Measurements from ENCODE around the gene GNA15.

DNA sequence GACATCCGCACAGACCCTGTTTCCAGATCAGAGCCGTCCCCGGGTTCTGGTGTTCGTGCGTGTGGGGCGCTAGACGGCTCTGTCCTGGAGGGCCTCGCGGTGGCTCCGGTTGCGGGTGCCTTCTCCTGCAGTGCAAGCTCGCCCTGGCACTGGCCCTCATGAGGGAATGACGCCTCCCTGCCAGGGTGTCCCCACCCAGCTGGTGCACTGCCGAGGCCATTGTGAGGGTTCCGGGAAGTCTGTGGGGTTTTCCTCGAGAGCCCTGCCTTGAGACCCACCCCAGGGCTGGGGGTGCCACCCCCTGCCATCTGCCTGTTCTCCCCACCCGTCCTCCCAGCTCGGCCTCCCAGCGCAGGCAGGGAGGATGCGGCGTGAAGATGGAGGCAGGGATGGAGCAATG is 19.2 kb upstream of the GNA15 start:
- TF ChIP-seq ZNF248 (tag by site-specific recombination; IDR thresholded peaks at IDR 0.05), result no peak
- no peak for TF ChIP-seq KLF16 (tag by site-specific recombination; IDR thresholded peaks at IDR 0.05)
- TF ChIP-seq PRDM4 (tag by site-specific recombination; IDR thresholded peaks at IDR 0.05), result no peak
